ENCODE results near the gene RSPH3.

The RSPH3 gene

DNA sequence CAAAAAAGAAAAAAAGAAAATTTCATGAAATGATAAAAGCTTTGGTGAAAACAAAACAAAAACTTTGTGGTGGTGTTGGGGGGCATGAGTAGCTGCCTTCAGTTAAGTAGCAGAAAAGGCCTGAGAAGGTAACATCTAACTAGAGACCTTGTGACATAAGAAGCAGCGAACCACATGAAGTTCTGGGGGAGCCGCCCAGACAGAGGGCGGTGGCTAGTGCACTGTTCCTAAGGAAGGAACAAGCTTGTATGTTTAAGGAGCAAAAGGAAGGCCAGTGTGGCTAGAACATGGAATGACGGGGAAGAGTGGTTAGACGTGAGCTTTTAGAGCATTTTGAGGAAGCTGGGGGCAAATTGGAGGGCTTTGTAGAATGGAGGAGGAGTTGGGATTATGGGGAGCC is 7.5 kb upstream of the RSPH3 start:
- H3K4ac ChIP-seq (ENCODE audit: low read length), result no peak overlapping the region
- H4K91ac ChIP-seq (ENCODE audit: low read depth, low read length, poor library complexity), result no peak overlapping the region
- no peak overlapping the region for H3K4me2 ChIP-seq (ENCODE audit: insufficient read depth, low read length, poor library complexity, severe bottlenecking)
- H2BK12ac ChIP-seq (ENCODE audit: low read length), result no peak overlapping the region
- no peak overlapping the region for H3K27ac ChIP-seq (replicated peaks; ENCODE audit: low read length)
- no peak overlapping the region for H3K14ac ChIP-seq (ENCODE audit: low read length)
- no peak overlapping the region for H3K18ac ChIP-seq (ENCODE audit: low read length)
- no peaks in the 10 kb centered on the region for H3K36me3 ChIP-seq (replicated peaks in 1 of 2; ENCODE audit: control insufficient read depth in 2 of 2, insufficient read depth in 2 of 2, low read length in 2 of 2)
- no peak overlapping the region for H3K23ac ChIP-seq (ENCODE audit: low read depth, low read length, poor library complexity)
- WGBS, 2 donors (ENCODE audit: extremely low coverage in 2 of 2, insufficient read length in 2 of 2, insufficient replicate concordance in 1 of 2), result no CpG with 5 or more reads among the region's 5 CpGs
- H3K4me3 ChIP-seq (ENCODE audit: low read length in 2 of 2), result no peak overlapping the region
- H2AFZ ChIP-seq (ENCODE audit: low read length), result no peak overlapping the region
- no peak overlapping the region for H2AK5ac ChIP-seq (ENCODE audit: low read depth, low read length)
- H3K4me1 ChIP-seq (ENCODE audit: control insufficient read depth in 2 of 2, insufficient read depth in 1 of 2, low read depth in 1 of 2, low read length in 2 of 2), result no peaks in the 10 kb centered on the region
- no peak overlapping the region for H2BK120ac ChIP-seq (ENCODE audit: low read depth, low read length)
- H3K27me3 ChIP-seq (ENCODE audit: control insufficient read depth in 3 of 3, insufficient read depth in 3 of 3, low read depth in 1 of 3, low read length in 3 of 3), result no peaks in the 10 kb centered on the region
- no peak overlapping the region for H3K9ac ChIP-seq (ENCODE audit: low read depth, low read length, poor library complexity)
- no peak for DNase-seq (ENCODE audit: low spot score)
- H2BK15ac ChIP-seq (ENCODE audit: low read length), result no peak overlapping the region
- no peaks in the 10 kb centered on the region for H3K79me1 ChIP-seq (ENCODE audit: low read depth, low read length)
- H4K8ac ChIP-seq (ENCODE audit: low read depth, low read length), result no peak overlapping the region
- H2BK5ac ChIP-seq (ENCODE audit: low read length), result no peak overlapping the region
- H3K9me3 ChIP-seq (replicated peaks in 1 of 2; ENCODE audit: control insufficient read depth in 2 of 2, insufficient read depth in 1 of 2, low read depth in 1 of 2, low read length in 2 of 2), result no peaks in the 10 kb centered on the region

DNA sequence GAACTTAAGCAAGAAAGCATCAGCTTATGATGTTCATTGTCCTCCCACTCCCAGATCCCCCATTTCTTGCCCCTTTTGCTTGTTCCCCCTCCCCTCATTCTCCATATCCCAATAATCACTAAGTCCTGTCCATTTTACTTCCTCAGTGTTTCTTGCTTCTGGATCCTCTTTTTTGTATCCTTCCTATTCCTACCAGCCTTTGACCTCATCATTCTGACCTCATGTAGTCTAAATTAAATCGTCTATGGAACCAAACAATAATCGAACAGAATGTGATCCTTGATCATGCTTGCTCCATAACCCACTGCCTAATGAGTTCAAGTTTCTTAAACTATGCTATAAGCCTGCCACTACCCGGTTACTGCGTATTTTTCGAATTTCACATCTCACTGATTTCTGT is 5.4 kb upstream of the RSPH3 start:
- WGBS, 2 donors (ENCODE audit: extremely low coverage in 2 of 2, insufficient read length in 2 of 2, insufficient replicate concordance in 1 of 2), result no CpG with 5 or more reads among the region's 5 CpGs
- H3K23ac ChIP-seq (ENCODE audit: low read depth, low read length, poor library complexity), result no peak overlapping the region
- H2BK120ac ChIP-seq (ENCODE audit: low read depth, low read length), result no peak overlapping the region
- no peak overlapping the region for H3K4me2 ChIP-seq (ENCODE audit: insufficient read depth, low read length, poor library complexity, severe bottlenecking)
- H3K79me1 ChIP-seq (ENCODE audit: low read depth, low read length), result no peaks in the 10 kb centered on the region
- DNase-seq (ENCODE audit: low spot score), result no peak
- no peaks in the 10 kb centered on the region for H3K4me1 ChIP-seq (ENCODE audit: control insufficient read depth in 2 of 2, insufficient read depth in 1 of 2, low read depth in 1 of 2, low read length in 2 of 2)
- H3K27me3 ChIP-seq (ENCODE audit: control insufficient read depth in 3 of 3, insufficient read depth in 3 of 3, low read depth in 1 of 3, low read length in 3 of 3), result no peaks in the 10 kb centered on the region
- H2AFZ ChIP-seq (ENCODE audit: low read length), result no peak overlapping the region
- H3K4ac ChIP-seq (ENCODE audit: low read length), result no peak overlapping the region
- no peaks in the 10 kb centered on the region for H3K9me3 ChIP-seq (replicated peaks in 1 of 2; ENCODE audit: control insufficient read depth in 2 of 2, insufficient read depth in 1 of 2, low read depth in 1 of 2, low read length in 2 of 2)
- H2BK5ac ChIP-seq (ENCODE audit: low read length), result no peak overlapping the region
- H3K18ac ChIP-seq (ENCODE audit: low read length), result no peak overlapping the region
- H2BK15ac ChIP-seq (ENCODE audit: low read length), result no peak overlapping the region
- no peaks in the 10 kb centered on the region for H3K36me3 ChIP-seq (replicated peaks in 1 of 2; ENCODE audit: control insufficient read depth in 2 of 2, insufficient read depth in 2 of 2, low read length in 2 of 2)
- H2AK5ac ChIP-seq (ENCODE audit: low read depth, low read length), result no peak overlapping the region
- no peak overlapping the region for H4K91ac ChIP-seq (ENCODE audit: low read depth, low read length, poor library complexity)
- no peak overlapping the region for H3K9ac ChIP-seq (ENCODE audit: low read depth, low read length, poor library complexity)
- H3K27ac ChIP-seq (replicated peaks; ENCODE audit: low read length), result no peak overlapping the region
- H4K8ac ChIP-seq (ENCODE audit: low read depth, low read length), result no peak overlapping the region
- no peak overlapping the region for H3K4me3 ChIP-seq (ENCODE audit: low read length in 2 of 2)
- no peak overlapping the region for H3K14ac ChIP-seq (ENCODE audit: low read length)
- H2BK12ac ChIP-seq (ENCODE audit: low read length), result no peak overlapping the region

DNA sequence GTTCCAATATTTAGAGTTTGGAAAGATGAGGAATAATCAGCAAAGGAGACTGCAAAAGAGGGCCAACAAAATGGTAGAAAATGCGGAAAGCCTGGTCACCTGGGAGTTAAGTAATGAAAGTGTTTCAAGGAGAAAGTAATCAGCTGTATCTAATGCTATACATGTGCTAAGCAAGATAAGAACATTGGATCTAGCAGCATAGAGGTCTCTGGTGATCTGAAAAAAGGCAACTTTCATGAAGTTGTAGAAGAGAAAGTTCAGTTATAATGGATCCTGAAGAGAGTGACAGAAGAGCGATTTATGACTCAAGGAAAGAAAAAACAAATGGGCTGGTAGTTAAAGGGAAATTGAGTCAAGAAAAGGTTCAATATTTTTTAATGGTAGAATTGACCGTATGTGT is 4.6 kb upstream of the RSPH3 start:
- Histone ChIP-seq H2BK15ac (ENCODE audit: low read length) (no peak overlapping the region), H3K79me1 (ENCODE audit: low read depth, low read length) (no peaks in the 10 kb centered on the region), H3K36me3 (replicated peaks in 1 of 2; ENCODE audit: control insufficient read depth in 2 of 2, insufficient read depth in 2 of 2, low read length in 2 of 2) (no peaks in the 10 kb centered on the region), H2AK5ac (ENCODE audit: low read depth, low read length) (no peak overlapping the region), H4K8ac (ENCODE audit: low read depth, low read length) (no peak overlapping the region), H3K4ac (ENCODE audit: low read length) (no peak overlapping the region), H3K14ac (ENCODE audit: low read length) (no peak overlapping the region), H3K4me2 (ENCODE audit: insufficient read depth, low read length, poor library complexity, severe bottlenecking) (no peak overlapping the region), H3K4me1 (ENCODE audit: control insufficient read depth in 2 of 2, insufficient read depth in 1 of 2, low read depth in 1 of 2, low read length in 2 of 2) (no peaks in the 10 kb centered on the region), H3K27ac (replicated peaks; ENCODE audit: low read length) (no peak overlapping the region), H2BK120ac (ENCODE audit: low read depth, low read length) (no peak overlapping the region), H2BK12ac (ENCODE audit: low read length) (no peak overlapping the region), H2AFZ (ENCODE audit: low read length) (no peak overlapping the region), H3K23ac (ENCODE audit: low read depth, low read length, poor library complexity) (no peak overlapping the region), H3K4me3 (ENCODE audit: low read length in 2 of 2) (no peak overlapping the region), H3K18ac (ENCODE audit: low read length) (no peak overlapping the region), H2BK5ac (ENCODE audit: low read length) (no peak overlapping the region), H3K9ac (ENCODE audit: low read depth, low read length, poor library complexity) (no peak overlapping the region), H4K91ac (ENCODE audit: low read depth, low read length, poor library complexity) (no peak overlapping the region), H3K27me3 (ENCODE audit: control insufficient read depth in 3 of 3, insufficient read depth in 3 of 3, low read depth in 1 of 3, low read length in 3 of 3) (no peaks in the 10 kb centered on the region), H3K9me3 (replicated peaks in 1 of 2; ENCODE audit: control insufficient read depth in 2 of 2, insufficient read depth in 1 of 2, low read depth in 1 of 2, low read length in 2 of 2) (no peaks in the 10 kb centered on the region)
- 100% methylated on average over 1 of the region's 3 CpGs; no CpG with 5 or more reads in 1 of the 2 donors for whole genome bisulfite sequencing, 2 donors (ENCODE audit: extremely low coverage in 2 of 2, insufficient read length in 2 of 2, insufficient replicate concordance in 1 of 2)
- no peak for DNase-seq (ENCODE audit: low spot score)

DNA sequence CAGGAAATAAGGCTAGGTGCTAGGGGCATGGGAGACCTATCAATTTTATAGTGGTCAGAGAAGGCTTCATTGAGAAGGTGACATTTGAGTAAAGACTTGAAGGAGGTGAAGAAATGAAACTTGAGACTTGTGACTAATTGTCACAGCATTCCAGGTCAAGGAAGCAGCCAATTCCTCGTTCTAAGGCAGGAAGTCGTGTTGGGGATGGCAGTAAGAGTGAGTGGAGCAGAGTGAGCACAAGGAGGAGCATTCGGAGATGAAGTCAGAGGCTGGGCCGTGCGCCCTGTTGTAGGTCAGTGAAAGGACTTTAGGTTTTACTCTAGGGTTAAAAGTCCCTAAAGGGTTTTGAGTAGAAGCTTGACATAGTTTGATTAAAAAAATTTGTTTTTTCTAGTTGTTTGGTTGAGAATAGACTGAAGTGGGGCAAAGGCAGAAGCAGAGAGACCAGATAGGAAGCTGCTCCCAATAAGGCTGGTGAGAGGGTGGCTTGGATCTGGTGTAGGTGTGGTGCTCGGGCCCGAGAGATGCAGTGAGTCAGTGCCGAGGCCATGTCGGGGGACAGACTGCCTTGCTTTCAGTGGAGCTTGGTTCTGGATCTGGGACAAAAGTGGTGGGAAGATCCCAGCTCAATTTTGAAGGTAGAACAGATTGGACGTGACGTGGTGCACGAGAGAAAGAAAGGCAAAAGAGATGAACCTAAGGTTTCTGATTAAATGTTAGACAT is 2.6 kb upstream of the RSPH3 start:
- Histone ChIP-seq H4K91ac (ENCODE audit: low read depth, low read length, poor library complexity) (no peak overlapping the region), H2BK120ac (ENCODE audit: low read depth, low read length) (no peak overlapping the region), H3K4me3 (ENCODE audit: low read length in 2 of 2) (no peak overlapping the region), H2BK12ac (ENCODE audit: low read length) (no peak overlapping the region), H4K8ac (ENCODE audit: low read depth, low read length) (no peak overlapping the region), H2AK5ac (ENCODE audit: low read depth, low read length) (no peak overlapping the region), H3K4ac (ENCODE audit: low read length) (no peak overlapping the region), H2BK5ac (ENCODE audit: low read length) (no peak overlapping the region), H3K18ac (ENCODE audit: low read length) (no peak overlapping the region), H3K9ac (ENCODE audit: low read depth, low read length, poor library complexity) (no peak overlapping the region), H3K4me1 (ENCODE audit: control insufficient read depth in 2 of 2, insufficient read depth in 1 of 2, low read depth in 1 of 2, low read length in 2 of 2) (peaks cover 0 to 2% of the 10 kb centered on the region in 2 donors), H3K27ac (replicated peaks; ENCODE audit: low read length) (no peak overlapping the region), H3K27me3 (ENCODE audit: control insufficient read depth in 3 of 3, insufficient read depth in 3 of 3, low read depth in 1 of 3, low read length in 3 of 3) (no peaks in the 10 kb centered on the region), H3K4me2 (ENCODE audit: insufficient read depth, low read length, poor library complexity, severe bottlenecking) (no peak overlapping the region), H3K9me3 (replicated peaks in 1 of 2; ENCODE audit: control insufficient read depth in 2 of 2, insufficient read depth in 1 of 2, low read depth in 1 of 2, low read length in 2 of 2) (no peaks in the 10 kb centered on the region), H2BK15ac (ENCODE audit: low read length) (no peak overlapping the region), H3K36me3 (replicated peaks in 1 of 2; ENCODE audit: control insufficient read depth in 2 of 2, insufficient read depth in 2 of 2, low read length in 2 of 2) (no peaks in the 10 kb centered on the region), H2AFZ (ENCODE audit: low read length) (no peak overlapping the region), H3K14ac (ENCODE audit: low read length) (no peak overlapping the region), H3K79me1 (ENCODE audit: low read depth, low read length) (no peaks in the 10 kb centered on the region), H3K23ac (ENCODE audit: low read depth, low read length, poor library complexity) (no peak overlapping the region)
- DNase-seq (ENCODE audit: low spot score), result no peak
- WGBS, 2 donors (ENCODE audit: extremely low coverage in 2 of 2, insufficient read length in 2 of 2, insufficient replicate concordance in 1 of 2), result no CpG with 5 or more reads among the region's 12 CpGs
